Stomach (tissue), 4 donors: Measurements from ENCODE around the gene DACT2.

ENCODE experiments used
- POLR2A ChIP-seq, 4 donors: fragments of 450-650 bp; IDR thresholded peaks; one replicate each; pipeline ENCODE4 v1.6.1; 2016; ENCODE audit warnings: antibody characterized with exemption in 4 of 4, control low read depth in 2 of 4, mild to moderate bottlenecking in 1 of 4, moderate library complexity in 1 of 4
- POLR2AphosphoS5 ChIP-seq, 3 donors: sonication (generic); formaldehyde crosslinking; IDR thresholded peaks; one replicate each; pipeline ENCODE4 v1.6.1; 2016; ENCODE audit warnings: antibody characterized with exemption in 3 of 3
- TF ChIP-seq, protein P1 (sequence below), 7 experiments: fragments of 450-650 bp in 4 of 7; fragments of 200-600 bp in 3 of 7; sonication (generic) in 3 of 7; IDR thresholded peaks; one replicate each; pipeline ENCODE4 v1.5.1; 2016 to 2019; ENCODE audit warnings: antibody characterized with exemption in 7 of 7, control low read depth in 2 of 7, mild to moderate bottlenecking in 1 of 7

DNA sequence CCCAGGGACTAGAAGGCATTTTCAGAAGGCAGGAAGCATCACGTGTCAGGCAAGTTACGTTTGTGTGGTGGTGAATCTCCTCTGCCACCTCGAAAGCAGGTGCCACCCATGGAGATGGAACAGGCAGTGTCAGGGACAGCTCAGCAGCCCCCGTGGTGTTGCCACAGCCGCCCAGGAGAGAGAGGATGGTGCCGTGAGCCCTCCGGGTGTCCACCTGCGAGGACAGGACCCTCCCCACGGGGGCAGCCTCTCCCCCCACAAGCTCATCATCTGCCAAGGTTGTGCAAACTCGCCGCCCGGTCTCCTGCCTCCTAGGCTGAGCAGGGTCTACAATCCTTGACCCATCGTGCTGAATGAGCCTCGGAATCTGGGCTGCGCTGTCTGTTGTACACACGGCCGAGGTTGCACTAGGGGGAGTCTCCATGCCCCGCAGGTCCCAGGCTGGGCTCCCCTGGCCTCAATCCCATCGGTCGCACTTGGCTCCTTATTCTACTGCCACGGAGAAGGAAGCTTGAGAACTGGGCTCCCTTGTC is 40.1 kb downstream of the DACT2 start:
- TF ChIP-seq, protein P1, sequence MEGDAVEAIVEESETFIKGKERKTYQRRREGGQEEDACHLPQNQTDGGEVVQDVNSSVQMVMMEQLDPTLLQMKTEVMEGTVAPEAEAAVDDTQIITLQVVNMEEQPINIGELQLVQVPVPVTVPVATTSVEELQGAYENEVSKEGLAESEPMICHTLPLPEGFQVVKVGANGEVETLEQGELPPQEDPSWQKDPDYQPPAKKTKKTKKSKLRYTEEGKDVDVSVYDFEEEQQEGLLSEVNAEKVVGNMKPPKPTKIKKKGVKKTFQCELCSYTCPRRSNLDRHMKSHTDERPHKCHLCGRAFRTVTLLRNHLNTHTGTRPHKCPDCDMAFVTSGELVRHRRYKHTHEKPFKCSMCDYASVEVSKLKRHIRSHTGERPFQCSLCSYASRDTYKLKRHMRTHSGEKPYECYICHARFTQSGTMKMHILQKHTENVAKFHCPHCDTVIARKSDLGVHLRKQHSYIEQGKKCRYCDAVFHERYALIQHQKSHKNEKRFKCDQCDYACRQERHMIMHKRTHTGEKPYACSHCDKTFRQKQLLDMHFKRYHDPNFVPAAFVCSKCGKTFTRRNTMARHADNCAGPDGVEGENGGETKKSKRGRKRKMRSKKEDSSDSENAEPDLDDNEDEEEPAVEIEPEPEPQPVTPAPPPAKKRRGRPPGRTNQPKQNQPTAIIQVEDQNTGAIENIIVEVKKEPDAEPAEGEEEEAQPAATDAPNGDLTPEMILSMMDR (IDR thresholded peaks at IDR 0.05) = no peak
- TF ChIP-seq POLR2AphosphoS5 (IDR thresholded peaks at IDR 0.05) = no peak
- TF ChIP-seq POLR2A (IDR thresholded peaks at IDR 0.05) = no peak
